Measurements from ENCODE around the gene CSNK1G2. TPM values are rescaled to one million over a fixed set of nuclear protein-coding genes. Genes with fewer than 3 reads are reported as not detected.

The CSNK1G2 gene
- total and polyA plus RNA-seq, 2 of the 13 experiments (the other 11 are each of a cell fraction or from before 2014, with no cell fraction given): 53.8 to 72.5 TPM

GRCh38 chr19:1942078-1942933 is 1.3 kb downstream of the CSNK1G2 start (continued):
- TF ChIP-seq ELK4 (CRISPR knock-in tag; IDR thresholded peaks at IDR 0.05; ENCODE audit: borderline replicate concordance): no peak
- TF ChIP-seq ZNF580 (CRISPR knock-in tag; IDR thresholded peaks at IDR 0.05; ENCODE audit: borderline replicate concordance, low read depth): 0 out of 2 replicates have a peak, but pooled peaks have one; percentile 70
- TF ChIP-seq ZNF432 (CRISPR knock-in tag; IDR thresholded peaks at IDR 0.05; ENCODE audit: borderline replicate concordance): no peak
- no peak for TF ChIP-seq ZNF101 (CRISPR knock-in tag; IDR thresholded peaks at IDR 0.05; ENCODE audit: borderline replicate concordance, low read depth)
- TF ChIP-seq ZBTB26 (CRISPR knock-in tag; IDR thresholded peaks at IDR 0.05; ENCODE audit: borderline replicate concordance): peak; percentile 61; the same call in 1 of the 2 replicates
- peak; percentile 42; the same call in 1 of the 2 replicates for TF ChIP-seq MAZ (IDR thresholded peaks at IDR 0.05; ENCODE audit: borderline replicate concordance, low read depth, low read length)
- peak; percentile 68; the same call in 1 of the 2 replicates for TF ChIP-seq MAZ (CRISPR knock-in tag; IDR thresholded peaks at IDR 0.05; ENCODE audit: low read depth)
- 0 out of 2 replicates have a peak, but pooled peaks have one; percentile 41 for TF ChIP-seq MEIS2 (CRISPR knock-in tag; IDR thresholded peaks at IDR 0.05)
- TF ChIP-seq ZNF839 (CRISPR knock-in tag; IDR thresholded peaks at IDR 0.05; ENCODE audit: borderline replicate concordance): no peak
- no peak for TF ChIP-seq SNAPC4 (CRISPR knock-in tag; IDR thresholded peaks at IDR 0.05)
- TF ChIP-seq AGO2 (optimal IDR thresholded peaks at IDR 0.05; ENCODE audit: low read depth, low read length): no peak
- TF ChIP-seq MAX (IDR thresholded peaks at IDR 0.05): 0 out of 2 replicates have a peak, but pooled peaks have one; percentile 48
- TF ChIP-seq ZNF260 (CRISPR knock-in tag; IDR thresholded peaks at IDR 0.05; ENCODE audit: borderline replicate concordance, low read depth): no peak
- TF ChIP-seq ZEB1 (IDR thresholded peaks at IDR 0.05; ENCODE audit: insufficient replicate concordance, low read depth): no peak
- peak; percentile 45; the same call in 1 of the 2 replicates for TF ChIP-seq ZNF780A (CRISPR knock-in tag; IDR thresholded peaks at IDR 0.05)
- TF ChIP-seq NPAS2 (CRISPR knock-in tag; IDR thresholded peaks at IDR 0.05; ENCODE audit: borderline replicate concordance): no peak
- TF ChIP-seq ZNF549 (CRISPR knock-in tag; IDR thresholded peaks at IDR 0.05): no peak
- TF ChIP-seq E2F5 (CRISPR knock-in tag; conservative IDR thresholded peaks at IDR 0.05): no peak
- no peak for TF ChIP-seq THYN1 (CRISPR knock-in tag; IDR thresholded peaks at IDR 0.05; ENCODE audit: borderline replicate concordance, low read depth)
